HG03575 (cell line): ENCODE results near the gene PRPF6.

Experiments
- ATAC-seq: cut with Tn5 transposase; IDR thresholded peaks from one replicate; pipeline ENCODE4 v1.9.1; 2021; ENCODE audit not compliant: unreplicated experiment, insufficient number of reproducible peaks, low FRiP score; ENCODE audit errors: extremely low read depth

Gene PRPF6

GRCh38 chr20:64027981-64028685, 47.2 kb downstream of the PRPF6 start:
- ATAC-seq, result no peak

- no peak for ATAC-seq
Measured at GRCh38 chr20:64029293-64030117, 48.6 kb downstream of the PRPF6 start.

GRCh38 chr20:64030371-64031134, 49.6 kb downstream of the PRPF6 start:
- no peak for ATAC-seq

GRCh38 chr20:64031822-64032314, 50.9 kb downstream of the PRPF6 start:
- no peak for ATAC-seq

- no peak for ATAC-seq
Measured at GRCh38 chr20:64032706-64033624, 52.0 kb downstream of the PRPF6 start.

GRCh38 chr20:64033981-64034493, 53.1 kb downstream of the PRPF6 start:
- ATAC-seq, result no peak

GRCh38 chr20:64035066-64035932, 54.4 kb downstream of the PRPF6 start:
- ATAC-seq, result no peak

GRCh38 chr20:64035933-64036345, 55.0 kb downstream of the PRPF6 start, which contains the start of gene C20orf204:
Gene C20orf204, plus strand, starts transcription at chr20:64036182. Its CDS starts 142 bp downstream, at chr20:64036324.
- no peak for ATAC-seq

GRCh38 chr20:64036346-64037198, 55.6 kb downstream of the PRPF6 start:
- ATAC-seq, result no peak

- ATAC-seq, result no peak
Measured at GRCh38 chr20:64037199-64037497, 56.2 kb downstream of the PRPF6 start.

GRCh38 chr20:64037498-64038213, 56.7 kb downstream of the PRPF6 start:
- ATAC-seq, result no peak

GRCh38 chr20:64038224-64038564, 57.3 kb downstream of the PRPF6 start:
- no peak for ATAC-seq

GRCh38 chr20:64038565-64039292, 57.8 kb downstream of the PRPF6 start:
- ATAC-seq, result no peak

- ATAC-seq, result no peak
Measured at GRCh38 chr20:64039293-64040160, 58.6 kb downstream of the PRPF6 start.
